RWPE1 (cell line): ENCODE results near the gene IRF2.

Source experiments
- CTCF ChIA-PET: fragments of 350-600 bp; sonication (Branson Sonifier 250); formaldehyde crosslinking; extraction: SDS; loops from one replicate; lab custom pipeline; 2021; lab: Yijun Ruan, JAX
- POLR2A ChIA-PET: fragments of 400-600 bp; formaldehyde crosslinking; extraction: SDS; loops from one replicate; lab custom pipeline; 2020; ENCODE audit warnings: antibody characterized with exemption; ENCODE audit not compliant: low non-redundant PET; lab: Yijun Ruan, JAX
- DNase-seq: peaks from one replicate; pipeline ENCODE4 v3.0.0; 2012; ENCODE audit warnings: low spot score
- H3K27ac ChIP-seq: fragments of 450-650 bp; 2 replicates; pipeline ENCODE4 v1.5.1; 2017
- CTCF ChIP-seq: fragments of 450-650 bp; conservative IDR thresholded peaks from 2 replicates; pipeline ENCODE4 v1.5.1; 2017; ENCODE audit warnings: low read depth, mild to moderate bottlenecking

IRF2 gene

DNA sequence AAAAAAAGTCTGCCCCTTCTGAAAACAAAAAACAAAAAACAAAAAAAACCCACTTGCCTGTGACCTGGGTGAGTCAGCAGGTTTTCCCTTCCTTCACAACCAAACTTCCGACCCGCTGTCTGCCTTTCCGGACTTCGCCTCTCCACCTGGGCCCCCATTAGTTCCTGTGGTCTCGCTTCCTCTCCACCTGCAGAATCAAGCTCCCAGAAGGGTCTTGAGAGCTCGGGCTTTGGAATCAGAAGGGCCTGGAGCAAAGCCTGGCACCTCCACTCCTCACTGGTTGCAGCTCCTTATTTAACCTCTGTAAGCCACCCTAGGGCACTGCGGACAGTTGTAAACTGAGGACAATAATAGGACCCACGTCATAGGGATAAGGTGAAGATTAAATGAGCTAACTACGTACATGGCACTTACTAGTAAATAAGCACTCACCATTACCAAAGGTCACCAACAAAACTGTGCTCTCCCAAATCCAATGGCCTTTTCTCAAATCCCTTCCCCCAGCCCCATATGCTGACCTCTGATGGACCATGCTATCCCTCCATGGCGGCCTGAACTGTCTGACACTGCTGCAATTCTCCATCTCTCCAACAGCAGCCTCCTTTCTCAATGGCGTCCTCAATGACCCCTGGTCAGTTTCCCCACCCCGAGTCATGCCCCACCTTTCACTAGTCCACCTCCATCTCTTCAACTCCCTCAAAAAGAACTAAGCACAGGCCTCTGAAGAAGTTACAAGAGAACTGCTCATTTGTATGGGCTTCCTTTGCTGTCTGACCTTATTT lies 64.2 kb downstream of the IRF2 start:
- ChIA-PET POLR2A (no interaction called here), CTCF (no interaction called here)
- H3K27ac ChIP-seq: no peak overlapping the region
- no peak for TF ChIP-seq CTCF
- no peak for DNase-seq

DNA sequence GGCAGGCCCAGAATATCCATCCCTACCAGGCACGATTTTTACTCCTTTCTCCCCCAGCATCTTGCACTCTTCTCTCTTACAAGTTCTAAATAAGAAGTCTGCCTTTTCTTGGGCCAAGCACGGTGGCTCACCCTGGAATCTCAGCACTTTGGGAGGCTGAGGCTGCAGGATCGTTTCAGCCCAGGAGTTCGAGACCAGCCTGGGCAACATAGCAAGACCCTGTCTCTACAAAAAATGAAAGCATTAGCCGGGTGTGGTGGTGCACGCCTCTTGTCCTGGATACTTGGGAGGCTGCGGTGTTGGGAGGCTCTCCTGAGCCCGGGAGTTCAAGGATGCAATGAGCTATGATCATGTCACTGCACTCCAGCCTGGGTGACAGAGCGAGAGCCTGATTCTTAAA lies 64.8 kb downstream of the IRF2 start:
- no peak overlapping the region for H3K27ac ChIP-seq
- POLR2A ChIA-PET: no interaction called here
- no peak for DNase-seq
- CTCF ChIA-PET: no interaction called here
- no peak for TF ChIP-seq CTCF

- TF ChIP-seq CTCF: no peak
- POLR2A ChIA-PET: no interaction called here
- DNase-seq: no peak
- CTCF ChIA-PET: no interaction called here
- peak overlapping the region; percentile 91 for H3K27ac ChIP-seq
Observed at GRCh38 chr4:184408684-184409081, 65.7 kb downstream of the IRF2 start.

GRCh38 chr4:184408021-184408683 lies 66.2 kb downstream of the IRF2 start:
- peak; percentile 19 for DNase-seq
- TF ChIP-seq CTCF: no peak
- peak overlapping the region; percentile 91 for H3K27ac ChIP-seq
- POLR2A ChIA-PET: no interaction called here
- CTCF ChIA-PET: no interaction called here

GRCh38 chr4:184406958-184407391 lies 67.4 kb downstream of the IRF2 start:
- H3K27ac ChIP-seq: peak overlapping the region; percentile 91
- ChIA-PET POLR2A (no interaction called here), CTCF (interaction anchor here (0.6 kb wide), 1 partner anchor 82 kb away, joined by 5 read pairs; no protein-coding TSS in a partner anchor)
- no peak for DNase-seq
- TF ChIP-seq CTCF: no peak

- no peak for TF ChIP-seq CTCF
- POLR2A ChIA-PET: interaction anchor here (0.6 kb wide), 1 partner anchor 74 kb away, joined by 9 read pairs; no protein-coding TSS in a partner anchor
- no peak for DNase-seq
- CTCF ChIA-PET: no interaction called here
- no peak overlapping the region for H3K27ac ChIP-seq
Observed at GRCh38 chr4:184404047-184404446, 70.3 kb downstream of the IRF2 start.
